ENCODE results near the gene TNFRSF19. TPM values are rescaled to one million over a fixed set of nuclear protein-coding genes. Genes with fewer than 3 reads are reported as not detected.

Gene TNFRSF19
- total RNA-seq, 1 donor from 2014 or later = 0.85 TPM

DNA sequence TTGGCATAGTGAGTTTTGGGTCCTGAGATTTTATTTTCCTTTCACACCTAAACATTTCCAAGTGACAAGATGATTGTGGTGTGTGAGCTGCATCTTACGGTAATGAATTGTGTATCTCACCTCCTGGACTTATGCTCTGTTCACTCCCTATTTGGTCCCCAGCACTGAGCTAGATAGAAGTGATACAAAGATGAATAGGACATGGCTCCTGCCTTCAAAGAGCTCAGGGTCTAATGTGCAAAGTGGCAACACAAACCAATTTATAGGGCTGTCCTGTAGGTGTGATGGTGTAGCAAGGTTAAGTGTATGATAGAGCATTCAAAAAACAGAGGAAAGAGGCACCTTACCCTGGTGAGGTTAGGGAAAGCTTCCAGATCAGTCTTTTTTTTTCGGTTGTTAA is 17.6 kb upstream of the TNFRSF19 start:
- Histone ChIP-seq H3K27ac (no peak overlapping the region), H3K36me3 (no peaks in the 10 kb centered on the region), H3K4me1 (no peaks in the 10 kb centered on the region), H3K9me3 (no peaks in the 10 kb centered on the region), H3K4me3 (no peak overlapping the region), H3K27me3 (no peaks in the 10 kb centered on the region)
- TF ChIP-seq CTCF (IDR thresholded peaks at IDR 0.05) = no peak
- no peak for DNase-seq (ENCODE audit: low spot score in 2 of 2)
- intact Hi-C loops (cut with DNase I) = no loop called here

GRCh38 chr13:23554000-23554399 is 16.2 kb upstream of the TNFRSF19 start:
- intact Hi-C loops (cut with DNase I) = no loop called here
- H3K36me3 ChIP-seq = no peaks in the 10 kb centered on the region
- no peaks in the 10 kb centered on the region for H3K27me3 ChIP-seq
- no peak overlapping the region for H3K4me3 ChIP-seq
- H3K9me3 ChIP-seq = no peaks in the 10 kb centered on the region
- no peak for DNase-seq (ENCODE audit: low spot score in 2 of 2)
- TF ChIP-seq CTCF (IDR thresholded peaks at IDR 0.05) = no peak
- H3K4me1 ChIP-seq = no peaks in the 10 kb centered on the region
- H3K27ac ChIP-seq = no peak overlapping the region

- no peak for TF ChIP-seq CTCF (IDR thresholded peaks at IDR 0.05)
- intact Hi-C loops (cut with DNase I) = no loop called here
- Histone ChIP-seq H3K36me3 (no peaks in the 10 kb centered on the region), H3K4me3 (no peak overlapping the region), H3K27me3 (no peaks in the 10 kb centered on the region), H3K4me1 (peaks cover 0 to 3% of the 10 kb centered on the region in 2 donors), H3K9me3 (no peaks in the 10 kb centered on the region), H3K27ac (no peak overlapping the region)
- DNase-seq (ENCODE audit: low spot score in 2 of 2) = no peak
These were observed 13.2 kb upstream of the TNFRSF19 start for GRCh38 chr13:23557043-23557442.

DNA sequence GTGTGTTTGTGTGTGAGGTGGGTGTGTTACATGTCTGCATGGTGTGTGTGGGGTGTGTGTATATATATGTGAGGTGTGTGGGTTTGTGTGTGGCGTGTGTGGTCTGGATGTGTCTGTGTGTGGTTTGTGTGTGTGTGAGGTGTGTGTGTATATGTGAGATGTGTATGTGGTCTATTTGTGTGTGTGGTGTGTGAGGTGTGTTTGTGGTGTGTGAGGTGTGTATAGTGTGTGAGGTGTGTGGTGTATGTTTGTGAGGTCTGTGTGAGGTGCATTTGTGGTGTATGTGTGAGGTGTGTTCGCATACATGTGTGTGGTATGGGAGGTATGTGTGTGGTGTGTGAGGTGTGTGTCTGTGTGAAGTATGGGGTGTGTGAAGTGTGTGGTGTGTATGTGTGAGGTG is 12.5 kb upstream of the TNFRSF19 start:
- no peaks in the 10 kb centered on the region for H3K27me3 ChIP-seq
- intact Hi-C loops (cut with DNase I) = no loop called here
- no peaks in the 10 kb centered on the region for H3K9me3 ChIP-seq
- H3K4me3 ChIP-seq = no peak overlapping the region
- DNase-seq (ENCODE audit: low spot score in 2 of 2) = no peak
- H3K27ac ChIP-seq = no peak overlapping the region
- peaks cover 0 to 3% of the 10 kb centered on the region in 2 donors for H3K4me1 ChIP-seq
- TF ChIP-seq CTCF (IDR thresholded peaks at IDR 0.05) = no peak
- no peaks in the 10 kb centered on the region for H3K36me3 ChIP-seq

- intact Hi-C loops (cut with DNase I) = no loop called here
- Histone ChIP-seq H3K36me3 (no peaks in the 10 kb centered on the region), H3K27ac (no peak overlapping the region), H3K4me1 (peaks cover 0 to 3% of the 10 kb centered on the region in 2 donors), H3K4me3 (peak overlapping the region; percentile 4 to 22), H3K27me3 (no peaks in the 10 kb centered on the region), H3K9me3 (no peaks in the 10 kb centered on the region)
- no peak for DNase-seq (ENCODE audit: low spot score in 2 of 2)
- no peak for TF ChIP-seq CTCF (IDR thresholded peaks at IDR 0.05)
These were observed 11.3 kb upstream of the TNFRSF19 start for GRCh38 chr13:23558675-23559536.
